GM12873 (cell line): ENCODE results near the gene PRR15.

ENCODE experiments used
- CTCF ChIP-seq: IDR thresholded peaks from 2 replicates; pipeline ENCODE4 v1.5.1; 2012; ENCODE audit warnings: low read depth, mild to moderate bottlenecking, moderate library complexity, low read length, control low read depth; ENCODE audit not compliant: insufficient read depth; ENCODE audit errors: missing control alignments

Gene PRR15

GRCh38 chr7:29562307-29562706 lies 1.3 kb upstream of the PRR15 start:
- TF ChIP-seq CTCF, result no peak

GRCh38 chr7:29564496-29565223 lies 1.0 kb downstream of the PRR15 start:
- no peak for TF ChIP-seq CTCF

GRCh38 chr7:29565224-29565630 lies 1.6 kb downstream of the PRR15 start:
- no peak for TF ChIP-seq CTCF

- no peak for TF ChIP-seq CTCF
These were observed 2.0 kb downstream of the PRR15 start for GRCh38 chr7:29565634-29565981.

GRCh38 chr7:29565982-29566746 lies 2.5 kb downstream of the PRR15 start:
- TF ChIP-seq CTCF, result no peak

GRCh38 chr7:29567174-29567573 lies 3.5 kb downstream of the PRR15 start:
- TF ChIP-seq CTCF, result no peak

GRCh38 chr7:29569648-29570047 lies 6.0 kb downstream of the PRR15 start:
- TF ChIP-seq CTCF, result no peak
